Naive thymus-derived CD4-positive, alpha-beta T cell (primary cell): ENCODE results near the gene CCDC88A. TPM values are rescaled to one million over a fixed set of nuclear protein-coding genes. Genes with fewer than 3 reads are reported as not detected.
"Not testable (repeated sequence)": the region's sequence is repeated elsewhere in the genome, so short reads cannot be mapped to it uniquely, and the experiment has no call there.

Source experiments
- ATAC-seq: fragments of 150-1000 bp; cut with Tn5 transposase; 2 replicates; pipeline ENCODE4 v1.10.0; 2021; ENCODE audit warnings: mild to moderate bottlenecking, moderate library complexity
- CTCF ChIA-PET: fragments of 350-600 bp; sonication (Branson Sonifier 250); formaldehyde crosslinking; loops from one replicate; lab custom pipeline; 2021; ENCODE audit warnings: antibody characterized with exemption; lab: Charles Lee
- POLR2A ChIA-PET: fragments of 350-600 bp; sonication (Branson Sonifier 250); formaldehyde crosslinking; loops from one replicate; lab custom pipeline; 2021; ENCODE audit warnings: antibody characterized with exemption, inconsistent platforms; lab: Charles Lee
- DNase-seq, 9 donors: peaks; one replicate each; pipeline versions ENCODE4 v3.0.0 to v3.0.0-alpha.2; 2020 to 2022; ENCODE audit warnings: mixed read lengths in 1 of 9
- H3K27ac ChIP-seq: one replicate; pipeline ENCODE4 v1.7.0; 2013; ENCODE audit warnings: mild to moderate bottlenecking, low read depth, low read length, moderate library complexity
- H3K27me3 ChIP-seq, 2 donors: one replicate each; pipeline ENCODE4 v1.7.0; 2013; ENCODE audit warnings: low read length in 2 of 2, mild to moderate bottlenecking in 2 of 2, moderate library complexity in 2 of 2; ENCODE audit not compliant: control insufficient read depth in 2 of 2, insufficient read depth in 2 of 2
- H3K36me3 ChIP-seq, 3 experiments: 1 replicate in 2 of 3; 2 replicates in 1 of 3; pipeline ENCODE4 v1.7.0; 2013; ENCODE audit warnings: low read length in 3 of 3, mild to moderate bottlenecking in 3 of 3, moderate library complexity in 1 of 3; ENCODE audit not compliant: insufficient read depth in 3 of 3, control insufficient read depth in 2 of 3
- H3K4me1 ChIP-seq, 2 donors: one replicate each; pipeline ENCODE4 v1.7.0; 2013; ENCODE audit warnings: low read length in 2 of 2, mild to moderate bottlenecking in 2 of 2, moderate library complexity in 1 of 2; ENCODE audit not compliant: control insufficient read depth in 2 of 2, insufficient read depth in 2 of 2
- H3K4me3 ChIP-seq: 2 replicates; pipeline ENCODE4 v1.7.0; 2013; ENCODE audit warnings: mild to moderate bottlenecking, low read length
- H3K9me3 ChIP-seq, 3 experiments: 1 replicate in 2 of 3; 2 replicates in 1 of 3; pipeline ENCODE4 v1.7.0; 2013; ENCODE audit warnings: low read length in 3 of 3; ENCODE audit not compliant: control insufficient read depth in 2 of 3
- H3K27ac Mint-ChIP-seq, 9 donors: one replicate each; pipeline ENCODE4 v1.8.0; 2020 to 2022; ENCODE audit warnings: mixed read lengths in 9 of 9, mild to moderate bottlenecking in 8 of 9, moderate library complexity in 5 of 9, inconsistent platforms in 2 of 9
- H3K27me3 Mint-ChIP-seq, 5 donors: one replicate each; pipeline ENCODE4 v1.8.0; 2021 to 2022; ENCODE audit warnings: mixed read lengths in 5 of 5, mild to moderate bottlenecking in 1 of 5
- H3K36me3 Mint-ChIP-seq, 5 donors: one replicate each; pipeline ENCODE4 v1.8.0; 2020 to 2022; ENCODE audit warnings: mixed read lengths in 5 of 5, mild to moderate bottlenecking in 3 of 5, inconsistent platforms in 1 of 5
- H3K4me1 Mint-ChIP-seq, 7 donors: one replicate each; pipeline ENCODE4 v1.8.0; 2020 to 2022; ENCODE audit warnings: mixed read lengths in 7 of 7, mild to moderate bottlenecking in 3 of 7, inconsistent platforms in 1 of 7
- H3K4me3 Mint-ChIP-seq, 10 donors: one replicate each; pipeline ENCODE4 v1.8.0; 2020 to 2022; ENCODE audit warnings: mild to moderate bottlenecking in 10 of 10, mixed read lengths in 10 of 10, moderate library complexity in 6 of 10, inconsistent platforms in 2 of 10
- H3K9me3 Mint-ChIP-seq, 11 donors: one replicate each; pipeline ENCODE4 v1.8.0; 2020 to 2022; ENCODE audit warnings: mixed read lengths in 11 of 11, mild to moderate bottlenecking in 4 of 11, inconsistent platforms in 1 of 11, moderate library complexity in 1 of 11
- intact Hi-C, 2 donors: fragments of 100-400 bp; cut with micrococcal nuclease; formaldehyde crosslinking; loops; one replicate each; pipeline ENCODE4 v1.15.1; 2023
- polyA plus RNA-seq, 2 donors: library from polyadenylated mRNA; unstranded; fragments of 300-500 nt; fragmentation: Illumina TruSeq; gene quantifications; one replicate each; pipeline ENCODE4 v1.2.3, GENCODE V29; 2021
- total RNA-seq, 6 experiments: library from RNA in 5 of 6; stranded (reverse) in 5 of 6; gene quantifications; 1 replicate in 5 of 6; 2 replicates in 1 of 6; pipeline ENCODE4 v1.2.3 and lab custom pipeline; 2021 to 2026

Gene CCDC88A
- total and polyA plus RNA-seq, 7 experiments from 2014 or later: 1.2 to 53.3 (median 15.9) TPM

DNA sequence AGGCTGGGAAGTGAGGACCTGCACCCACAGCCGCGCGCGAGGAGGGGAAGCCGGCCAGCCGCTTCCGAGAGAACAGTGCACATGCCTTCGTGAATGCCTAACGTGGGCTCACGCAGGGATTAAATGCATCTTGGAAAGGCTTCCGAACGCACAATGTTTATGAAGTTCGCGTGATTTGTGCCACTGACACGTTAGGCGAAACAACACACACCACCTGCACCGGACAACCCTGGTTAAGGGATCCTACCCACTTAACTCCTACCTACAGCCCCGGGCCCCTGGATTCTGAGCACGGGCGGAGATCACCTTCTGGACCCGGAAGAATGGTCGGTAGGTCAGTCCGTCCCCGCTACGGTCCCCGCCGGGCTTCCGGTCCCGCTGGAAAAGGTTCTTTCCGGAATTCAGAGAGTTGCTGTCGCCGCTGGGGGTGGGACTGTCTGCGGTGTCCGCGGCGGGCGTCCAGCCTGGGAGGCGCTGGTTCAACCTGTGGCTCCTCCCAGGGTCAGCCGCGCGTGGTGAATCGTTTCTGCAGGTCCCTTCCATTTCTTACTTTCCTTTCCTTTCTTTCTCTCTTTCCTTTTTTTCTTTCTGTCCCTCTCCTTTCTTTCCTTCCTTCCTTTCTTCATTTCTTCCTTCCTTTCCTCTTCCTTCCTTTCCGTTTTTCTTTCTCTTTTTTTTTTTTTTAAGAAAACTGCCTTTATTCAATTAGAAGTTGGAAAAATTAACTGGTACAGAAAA is 150.6 kb downstream of the CCDC88A start, which contains the start of gene MTIF2:
Gene MTIF2 (minus strand): TSS at position 325 of the 738 bp plus-strand sequence. CDS start 5,373 bp downstream, outside the sequence.
- ATAC-seq (peak; percentile 97), DNase-seq (peak; percentile 64 to 90 (median 75))
- Histone ChIP-seq H3K36me3 (peaks cover 0 to 8% (median 0%) of the 10 kb centered on the region in 3 experiments), H3K27ac (peak within 1 kb of the TSS; percentile 79), H3K27me3 (no peaks in the 10 kb centered on the region), H3K9me3 (no peaks in the 10 kb centered on the region), H3K4me1 (peaks cover 13 to 16% of the 10 kb centered on the region in 2 donors), H3K4me3 (peak within 1 kb of the TSS; percentile 84)
- POLR2A ChIA-PET: interaction anchor here (0.9 to 2.7 kb wide), 9 partner anchors 12 to 350 kb away, joined by 3 to 21 read pairs (median 5); partner anchors contain the start of genes CCDC88A, CFAP36, CLHC1 and RPS27A
- H3K27me3 Mint-ChIP-seq: peaks cover 0 to 5% (median 0%) of the 10 kb centered on the region in 5 donors
- peak within 1 kb of the TSS; percentile 78 to 97 (median 94) for H3K4me3 Mint-ChIP-seq
- peaks cover 0 to 8% (median 5%) of the 10 kb centered on the region in 5 donors for H3K36me3 Mint-ChIP-seq
- H3K9me3 Mint-ChIP-seq: peaks cover 0 to 1% (median 0%) of the 10 kb centered on the region in 11 donors
- H3K27ac Mint-ChIP-seq: peak within 1 kb of the TSS; percentile 94 to 97 (median 96)
- intact Hi-C loops: loop anchor here (1.0 to 2.0 kb wide), 11 partner anchors 13 to 546 kb away; partner anchors contain the start of genes CCDC88A (in 2 of the 2), CLHC1 (in 2 of the 2), RPS27A (in 2 of the 2) and CFAP36 (in 1 of the 2)
- CTCF ChIA-PET: interaction anchor here (0.7 kb wide), 1 partner anchor 239 kb away, joined by 3 read pairs; no protein-coding TSS in a partner anchor
- H3K4me1 Mint-ChIP-seq: peaks cover 15 to 35% (median 27%) of the 10 kb centered on the region in 7 donors

DNA sequence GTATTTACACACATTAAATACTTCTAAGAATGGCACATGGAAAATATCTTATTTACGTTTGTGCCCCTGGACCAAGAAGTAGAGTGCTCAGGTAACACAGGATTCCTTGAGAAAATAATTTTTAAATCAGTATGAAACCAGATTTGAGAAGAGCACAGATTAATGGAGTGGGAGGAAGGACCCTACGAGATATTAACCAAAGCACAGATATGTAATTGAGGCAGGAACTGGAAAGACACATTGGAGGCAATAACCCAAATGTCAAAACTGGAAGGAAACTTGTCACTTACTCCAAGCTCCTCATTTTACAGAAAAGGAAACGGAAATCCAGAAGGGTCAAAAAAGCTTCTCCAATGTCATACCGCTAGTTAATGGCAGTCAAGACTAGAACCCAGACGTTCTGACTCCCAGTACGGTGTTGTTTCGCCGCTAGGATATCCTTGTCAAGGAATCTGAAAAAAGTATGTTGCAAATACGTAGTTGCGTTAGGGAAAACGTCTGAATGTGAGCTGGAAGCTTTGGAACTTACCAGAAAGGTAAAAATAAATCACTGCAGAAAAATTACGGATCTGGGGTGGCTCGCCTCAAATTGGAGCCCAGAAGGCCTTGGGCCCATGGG is 151.3 kb downstream of the CCDC88A start:
- peak overlapping the region; percentile 78 to 97 (median 94) for H3K4me3 Mint-ChIP-seq
- peaks cover 0 to 1% (median 0%) of the 10 kb centered on the region in 11 donors for H3K9me3 Mint-ChIP-seq
- H3K9me3 ChIP-seq: no peaks in the 10 kb centered on the region
- no peaks in the 10 kb centered on the region for H3K27me3 ChIP-seq
- ChIA-PET POLR2A (interaction anchor here (0.5 to 2.0 kb wide), 6 partner anchors 13 to 251 kb away, joined by 3 to 14 read pairs (median 4); partner anchors contain the start of genes CFAP36, CLHC1 and RPS27A), CTCF (no interaction called here)
- no peak for DNase-seq
- H3K4me3 ChIP-seq: peak overlapping the region; percentile 84
- intact Hi-C loops: loop anchor here (2.0 kb wide), 3 partner anchors 46 to 164 kb away; partner anchors contain the start of gene CCDC88A (in 1 of the 2)
- peaks cover 0 to 15% (median 5%) of the 10 kb centered on the region in 5 donors for H3K36me3 Mint-ChIP-seq
- peaks cover 0 to 4% (median 0%) of the 10 kb centered on the region in 5 donors for H3K27me3 Mint-ChIP-seq
- H3K4me1 ChIP-seq: peaks cover 13 to 16% of the 10 kb centered on the region in 2 donors
- H3K27ac Mint-ChIP-seq: peak overlapping the region; percentile 94 to 97 (median 96)
- H3K36me3 ChIP-seq: peaks cover 0 to 15% (median 0%) of the 10 kb centered on the region in 3 experiments
- peak overlapping the region; percentile 79 for H3K27ac ChIP-seq
- peaks cover 15 to 35% (median 27%) of the 10 kb centered on the region in 7 donors for H3K4me1 Mint-ChIP-seq
- no peak for ATAC-seq

DNA sequence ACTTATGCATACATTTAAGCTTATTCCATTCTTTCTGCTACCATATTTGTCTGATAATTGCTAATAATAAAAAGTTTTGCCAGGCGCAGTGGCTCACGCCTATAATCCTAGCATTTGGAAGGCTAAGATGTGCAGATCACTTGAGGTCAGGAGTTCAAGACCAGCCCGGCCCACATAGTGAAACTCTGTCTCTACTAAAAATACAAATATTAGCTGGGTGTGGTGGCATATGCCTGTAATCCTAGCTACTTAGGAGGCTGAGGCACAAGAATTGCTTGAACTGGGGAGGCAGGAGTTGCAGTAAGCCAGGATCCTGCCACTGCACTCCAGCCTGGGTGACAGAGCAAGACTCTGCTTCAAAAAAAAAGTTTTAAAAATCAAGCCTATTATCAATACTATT is 160.1 kb downstream of the CCDC88A start:
- POLR2A ChIA-PET, H3K4me1 Mint-ChIP-seq, H3K4me3 ChIP-seq, DNase-seq, H3K27me3 Mint-ChIP-seq, CTCF ChIA-PET, H3K27ac Mint-ChIP-seq, intact Hi-C loops, H3K4me3 Mint-ChIP-seq, H3K27ac ChIP-seq, H3K9me3 ChIP-seq, H3K4me1 ChIP-seq, H3K27me3 ChIP-seq, ATAC-seq, H3K9me3 Mint-ChIP-seq: not testable (repeated sequence)
- H3K36me3 Mint-ChIP-seq: peaks cover 1 to 26% (median 11%) of the 10 kb centered on the region in 5 donors
- H3K36me3 ChIP-seq: peaks cover 0 to 51% (median 4%) of the 10 kb centered on the region in 3 experiments

- Mint-ChIP-seq H3K27me3 (no peaks in the 10 kb centered on the region), H3K36me3 (peaks cover 4 to 36% (median 16%) of the 10 kb centered on the region in 5 donors), H3K4me3 (no peak overlapping the region), H3K9me3 (no peaks in the 10 kb centered on the region), H3K4me1 (no peaks in the 10 kb centered on the region), H3K27ac (no peak overlapping the region)
- Histone ChIP-seq H3K4me1 (no peaks in the 10 kb centered on the region), H3K27ac (no peak overlapping the region), H3K4me3 (no peak overlapping the region), H3K36me3 (peaks cover 0 to 47% (median 4%) of the 10 kb centered on the region in 3 experiments), H3K9me3 (no peaks in the 10 kb centered on the region), H3K27me3 (no peaks in the 10 kb centered on the region)
- POLR2A ChIA-PET: interaction anchor here (0.7 kb wide), 1 partner anchor 170 kb away, joined by 3 read pairs; no protein-coding TSS in a partner anchor
- CTCF ChIA-PET: no interaction called here
- no peak for DNase-seq
- intact Hi-C loops: no loop called here
- ATAC-seq: no peak
These were observed 166.8 kb downstream of the CCDC88A start for GRCh38 chr2:55252832-55253231.

DNA sequence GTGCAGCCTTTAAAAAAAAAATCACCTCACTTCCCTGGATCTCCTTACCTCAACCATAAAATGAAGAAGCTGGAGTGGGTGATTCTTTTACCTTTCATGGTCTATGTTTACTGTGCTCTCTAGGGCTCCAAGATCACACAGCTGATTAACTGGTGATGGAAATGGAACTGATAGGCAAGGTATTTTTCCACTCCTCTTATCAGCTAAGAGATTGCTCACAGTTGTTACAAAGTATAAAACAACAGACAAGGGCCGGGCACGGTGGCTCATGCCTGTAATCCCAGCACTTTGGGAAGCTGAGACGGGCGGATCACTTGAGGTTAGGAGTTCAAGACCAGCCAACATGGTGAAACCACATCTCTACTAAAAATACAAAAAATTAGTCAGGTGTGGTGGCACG is 172.6 kb downstream of the CCDC88A start:
- Histone ChIP-seq H3K27me3 (no peaks in the 10 kb centered on the region), H3K27ac (no peak overlapping the region), H3K4me1 (no peaks in the 10 kb centered on the region), H3K9me3 (no peaks in the 10 kb centered on the region), H3K4me3 (no peak overlapping the region), H3K36me3 (peaks cover 3 to 46% (median 13%) of the 10 kb centered on the region in 3 experiments)
- ATAC-seq (no peak), DNase-seq (no peak)
- H3K27me3 Mint-ChIP-seq: no peaks in the 10 kb centered on the region
- peaks cover 4 to 49% (median 11%) of the 10 kb centered on the region in 5 donors for H3K36me3 Mint-ChIP-seq
- intact Hi-C loops: no loop called here
- H3K4me3 Mint-ChIP-seq: no peak overlapping the region
- H3K9me3 Mint-ChIP-seq: no peaks in the 10 kb centered on the region
- POLR2A ChIA-PET: interaction anchor here (0.6 kb wide), 1 partner anchor 12 kb away, joined by 7 read pairs; no protein-coding TSS in a partner anchor
- H3K4me1 Mint-ChIP-seq: peaks cover 0 to 2% (median 0%) of the 10 kb centered on the region in 7 donors
- CTCF ChIA-PET: no interaction called here
- no peak overlapping the region for H3K27ac Mint-ChIP-seq

DNA sequence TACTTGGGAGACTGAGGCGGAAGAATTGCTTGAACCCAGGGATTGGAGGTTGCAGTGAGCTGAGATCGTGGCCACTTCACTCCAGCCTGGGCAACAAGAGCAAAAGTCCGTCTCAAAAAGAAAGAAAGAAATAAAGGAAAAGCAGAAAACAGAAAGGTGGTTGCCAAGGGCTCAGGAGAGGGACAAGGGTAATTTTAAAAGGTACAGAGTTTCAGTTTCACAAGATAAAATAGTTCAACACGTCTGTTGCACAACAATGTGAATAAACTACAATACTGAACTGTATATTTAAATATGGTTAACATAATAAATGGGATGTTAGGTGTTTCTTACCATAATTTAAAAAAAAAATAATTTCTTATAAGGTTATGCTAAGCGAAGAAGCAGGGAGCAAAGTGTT is 174.2 kb downstream of the CCDC88A start:
- H3K4me3 Mint-ChIP-seq: no peak overlapping the region
- H3K4me1 Mint-ChIP-seq: peaks cover 0 to 2% (median 0%) of the 10 kb centered on the region in 7 donors
- DNase-seq (no peak), ATAC-seq (no peak)
- CTCF ChIA-PET: no interaction called here
- Histone ChIP-seq H3K4me1 (no peaks in the 10 kb centered on the region), H3K27me3 (no peaks in the 10 kb centered on the region), H3K27ac (no peak overlapping the region), H3K36me3 (peaks cover 3 to 44% (median 13%) of the 10 kb centered on the region in 3 experiments), H3K4me3 (no peak overlapping the region), H3K9me3 (no peaks in the 10 kb centered on the region)
- POLR2A ChIA-PET: no interaction called here
- no peaks in the 10 kb centered on the region for H3K9me3 Mint-ChIP-seq
- H3K27ac Mint-ChIP-seq: peak overlapping the region in 1 of 9 donors; percentile 60
- peaks cover 4 to 47% (median 8%) of the 10 kb centered on the region in 5 donors for H3K36me3 Mint-ChIP-seq
- H3K27me3 Mint-ChIP-seq: no peaks in the 10 kb centered on the region
- intact Hi-C loops: no loop called here
